NCI-H2196 treated with DMSO at 0.1 percent for 48 hours (cell line): ENCODE measurements around the gene DLGAP1.
"Not testable (repeated sequence)": the region's sequence is repeated elsewhere in the genome, so short reads cannot be mapped to it uniquely, and the experiment has no call there.

Source experiments
- DNase-seq: peaks from one replicate; lab custom pipeline; 2025; ENCODE audit not compliant: unreplicated experiment; lab: John Stamatoyannopoulos, UW

The DLGAP1 gene

GRCh38 chr18:3706279-3707097, 748.6 kb downstream of the DLGAP1 start:
- DNase-seq = no peak

GRCh38 chr18:3704556-3705344, 750.4 kb downstream of the DLGAP1 start:
- DNase-seq = no peak

DNA sequence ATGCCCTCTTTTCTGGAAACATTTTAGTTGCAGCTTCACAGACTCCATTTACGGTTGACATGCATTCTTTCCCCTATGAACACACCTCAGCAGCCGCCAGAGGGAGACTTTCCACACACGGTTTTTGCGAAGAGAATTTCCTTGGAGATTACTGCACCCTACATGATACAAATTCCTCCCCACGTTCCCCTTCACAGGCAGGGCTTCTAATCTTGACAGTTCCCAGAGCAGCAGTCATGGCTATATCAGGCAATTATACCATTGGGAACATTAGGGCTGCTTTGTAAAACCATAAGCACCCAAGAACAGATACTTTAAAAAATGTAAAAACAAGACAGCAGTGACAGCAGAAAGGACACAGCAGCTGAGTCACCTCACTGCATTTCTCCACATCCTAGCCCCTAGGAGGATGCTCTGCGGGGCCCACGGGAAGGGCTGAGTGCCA, 751.4 kb downstream of the DLGAP1 start:
- no peak for DNase-seq

DNA sequence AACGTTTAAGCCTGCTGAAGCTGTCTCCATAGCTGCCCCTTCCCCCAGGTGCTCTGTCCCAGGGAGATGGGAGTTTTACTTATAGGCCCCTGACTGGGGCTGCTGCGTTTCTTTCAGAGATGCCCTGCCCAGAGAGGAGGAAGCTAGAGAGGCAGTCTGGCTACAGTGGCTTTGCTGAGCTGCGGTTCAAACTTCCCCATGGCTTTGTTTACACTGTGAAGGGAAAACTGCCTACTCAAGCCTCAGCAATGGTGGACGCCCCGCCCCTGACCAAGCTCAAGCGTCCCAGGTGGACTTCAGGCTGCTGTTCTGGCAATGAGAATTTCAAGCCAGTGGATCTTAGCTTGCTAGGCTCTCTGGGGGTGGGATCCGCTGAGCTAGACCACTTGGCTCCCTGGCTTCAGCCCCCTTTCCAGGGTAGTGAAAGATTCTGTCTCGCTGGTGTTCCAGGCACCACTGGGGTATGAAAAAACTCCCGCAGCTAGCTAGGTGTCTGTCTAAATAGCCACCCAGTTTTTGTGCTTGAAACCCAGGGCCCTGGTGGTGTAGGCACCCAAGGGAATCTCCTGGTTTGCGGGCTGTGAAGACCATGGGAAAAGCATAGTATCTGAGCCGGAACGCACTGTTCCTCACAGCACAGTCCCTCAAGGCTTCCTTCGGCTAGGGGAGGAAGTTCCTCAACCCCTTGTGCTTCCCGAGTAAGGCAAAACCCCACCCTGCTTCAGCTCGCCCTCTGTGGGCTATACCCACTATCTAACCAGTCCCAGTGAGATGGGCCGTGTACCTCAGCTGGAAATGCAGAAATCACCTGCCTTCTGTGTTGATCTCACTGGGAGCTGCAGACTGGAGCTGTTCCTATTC, 755.2 kb downstream of the DLGAP1 start:
- not testable (repeated sequence) for DNase-seq

GRCh38 chr18:3694030-3694778, 760.9 kb downstream of the DLGAP1 start:
- not testable (repeated sequence) for DNase-seq

DNA sequence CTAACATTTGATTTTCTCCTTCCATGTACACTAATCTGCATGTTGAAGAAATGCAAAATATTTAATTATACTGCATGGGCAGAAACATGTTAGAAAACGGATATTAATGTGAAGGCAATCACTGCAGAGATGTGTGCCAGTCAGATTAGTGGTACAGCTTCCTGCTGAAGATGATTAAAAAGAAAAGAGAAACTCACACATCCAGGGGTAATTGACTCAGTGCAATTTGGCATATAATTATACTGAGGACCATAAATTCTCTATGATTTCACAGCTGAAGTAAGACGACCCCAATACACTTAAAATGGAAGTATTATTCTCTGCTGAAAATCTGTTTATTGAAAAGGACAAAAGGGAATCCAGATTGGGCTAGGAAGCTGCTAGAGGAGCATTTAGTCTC, 761.7 kb downstream of the DLGAP1 start:
- no peak for DNase-seq

- peak; percentile 81 for DNase-seq
Measured at GRCh38 chr18:3692691-3693090, 762.4 kb downstream of the DLGAP1 start.

GRCh38 chr18:3692113-3692621, 762.9 kb downstream of the DLGAP1 start:
- peak; percentile 97 for DNase-seq

DNA sequence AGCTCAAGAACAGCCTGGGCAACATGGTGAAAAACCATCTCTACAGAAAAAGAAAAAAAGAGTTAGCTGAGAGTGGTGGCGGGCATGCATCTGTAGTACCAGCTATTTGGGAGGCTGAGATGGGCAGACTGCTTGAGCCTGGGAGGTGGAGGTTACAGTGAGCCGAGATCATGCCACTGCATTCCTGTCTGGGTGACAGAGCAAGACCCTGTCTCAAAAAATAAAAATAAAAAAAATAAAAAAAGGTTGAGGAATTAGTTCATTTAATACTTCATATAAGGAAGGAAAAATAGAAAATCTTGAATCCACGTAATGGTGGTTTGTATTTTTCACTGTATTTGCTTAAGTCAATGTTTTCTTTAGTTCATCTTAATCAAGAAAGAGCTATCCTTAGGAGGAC, 763.4 kb downstream of the DLGAP1 start:
- DNase-seq = no peak

- no peak for DNase-seq
Measured at GRCh38 chr18:3690764-3691066, 764.4 kb downstream of the DLGAP1 start.

GRCh38 chr18:3689986-3690763, 764.9 kb downstream of the DLGAP1 start:
- DNase-seq = no peak

- DNase-seq = peak; percentile 75
Measured at GRCh38 chr18:3689091-3689490, 766.0 kb downstream of the DLGAP1 start.

DNA sequence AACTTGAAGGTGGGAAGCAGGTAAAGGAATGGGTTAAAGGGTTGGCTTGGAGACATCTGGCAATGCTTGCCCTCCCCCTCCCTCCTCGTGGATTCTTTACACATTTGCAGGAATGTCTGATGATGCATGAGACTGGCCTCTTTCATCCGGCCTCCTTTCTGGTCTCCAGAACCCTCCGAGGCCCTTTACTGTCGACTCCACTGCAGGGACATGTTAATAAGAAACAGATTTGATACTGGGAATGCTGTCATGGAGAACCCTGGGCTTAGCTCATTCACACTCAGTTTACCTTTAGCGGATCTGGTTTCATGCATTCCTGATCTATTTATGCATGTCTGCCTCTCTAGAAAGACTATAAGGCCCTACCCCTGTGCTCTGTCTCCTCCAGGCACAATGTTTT, 766.4 kb downstream of the DLGAP1 start:
- peak; percentile 76 for DNase-seq

GRCh38 chr18:3683483-3683882, 771.6 kb downstream of the DLGAP1 start:
- DNase-seq = peak; percentile 39

DNA sequence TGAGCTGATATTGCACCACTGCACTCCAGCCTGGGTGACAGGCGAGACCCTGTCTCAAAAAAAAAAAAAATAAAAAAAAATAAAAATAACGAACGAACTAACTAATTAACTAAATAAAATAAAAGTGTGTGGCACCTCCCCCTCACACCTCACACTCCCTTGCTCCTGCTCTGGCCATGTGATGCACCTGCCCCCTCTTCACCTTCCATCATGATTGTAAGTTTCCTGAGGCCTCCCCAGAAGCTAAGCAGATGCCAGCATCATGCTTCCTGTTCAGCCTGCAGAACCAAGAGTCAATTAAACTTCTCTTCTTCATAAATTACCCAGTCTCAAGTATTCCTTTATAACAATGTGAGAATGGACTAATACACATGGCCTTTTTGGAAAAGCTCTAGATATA, 773.0 kb downstream of the DLGAP1 start:
- DNase-seq = no peak

DNA sequence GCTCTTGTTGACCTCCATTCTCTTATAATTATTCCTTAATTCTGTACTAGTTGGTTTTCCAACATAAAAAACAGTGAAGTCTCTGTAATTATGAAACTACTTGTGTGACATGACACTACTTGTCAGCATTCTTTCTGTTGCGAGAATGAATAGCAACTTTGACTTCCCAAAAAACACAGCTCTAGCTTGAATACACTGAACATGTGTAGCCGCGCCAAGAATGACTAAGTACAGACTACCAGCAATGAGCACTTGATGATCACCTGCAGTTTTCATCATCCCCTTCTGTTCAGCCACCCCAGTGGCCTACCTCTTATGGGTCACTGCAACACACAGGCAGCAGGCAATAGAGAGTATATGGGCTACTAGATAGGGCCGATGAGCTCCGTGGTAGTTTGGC, 775.9 kb downstream of the DLGAP1 start:
- DNase-seq = no peak

DNA sequence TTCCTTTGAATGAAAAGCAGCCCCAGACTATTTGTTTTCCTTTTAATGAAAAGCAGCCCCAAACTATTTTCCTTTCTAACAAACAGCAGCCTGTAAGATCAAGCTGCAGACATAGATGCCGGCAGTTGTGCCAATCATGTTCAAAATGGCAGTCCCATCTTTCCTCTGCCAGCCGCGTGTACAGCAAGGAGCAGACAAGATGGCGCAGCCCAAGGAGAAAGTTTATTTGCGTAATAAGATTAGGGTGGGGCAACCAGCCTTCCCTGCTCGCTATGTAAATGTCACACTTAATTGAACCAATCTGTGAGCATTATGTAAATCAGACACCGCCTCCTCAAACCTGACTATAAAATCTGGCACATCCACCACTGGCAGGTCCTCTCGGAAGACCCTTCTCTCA, 779.1 kb downstream of the DLGAP1 start:
- no peak for DNase-seq

GRCh38 chr18:3675446-3675845, 779.7 kb downstream of the DLGAP1 start:
- DNase-seq = no peak

GRCh38 chr18:3671176-3671575, 783.9 kb downstream of the DLGAP1 start:
- DNase-seq = peak; percentile 38

DNA sequence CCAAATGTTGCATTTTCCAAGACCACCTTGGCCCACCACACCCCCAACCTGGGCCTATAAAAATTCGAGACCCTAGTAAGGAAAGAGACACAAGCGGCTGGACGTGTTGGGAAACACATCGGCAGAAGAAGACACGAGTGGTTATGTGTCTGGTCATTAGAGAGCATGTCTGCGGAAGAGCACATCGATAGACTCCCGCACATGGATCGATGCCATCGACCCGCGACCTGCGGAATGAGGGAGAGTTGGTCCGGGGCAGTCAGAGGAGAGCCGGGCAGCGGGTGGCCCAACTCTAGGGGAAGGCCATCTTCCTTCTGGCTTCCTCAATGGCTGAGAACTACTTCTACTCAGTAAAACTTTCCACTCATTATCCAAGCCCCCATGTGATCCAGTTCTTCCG, 785.7 kb downstream of the DLGAP1 start:
- no peak for DNase-seq
